NCI-H69 (cell line): ENCODE data around the gene PRKCE.
"Not testable (repeated sequence)": the region's sequence is repeated elsewhere in the genome, so short reads cannot be mapped to it uniquely, and the experiment has no call there.

Source experiments
- DNase-seq: peaks from one replicate; lab custom pipeline; 2025; lab: John Stamatoyannopoulos, UW

The PRKCE gene

DNA sequence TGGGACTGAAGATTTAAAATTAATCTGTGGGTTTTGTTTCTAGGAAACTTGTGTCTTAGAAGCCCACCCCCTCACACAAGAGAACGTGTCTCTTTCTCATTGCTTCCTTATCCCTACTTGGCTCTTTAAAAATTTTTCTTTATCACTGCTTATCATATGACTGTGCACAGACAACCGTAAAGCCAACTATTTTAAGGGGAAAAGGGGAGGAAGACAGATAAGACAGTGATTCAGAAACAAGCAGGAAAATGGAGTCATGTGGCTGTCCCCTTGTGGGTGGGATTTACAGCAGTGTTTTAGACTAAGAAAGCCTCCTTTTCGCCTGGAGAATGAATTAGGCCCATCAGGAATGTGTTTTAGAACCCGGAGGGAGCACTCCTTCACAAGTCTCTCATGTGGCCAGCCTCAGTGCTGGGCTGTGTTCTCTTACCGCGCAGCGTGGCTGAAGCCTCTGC lies 17.6 kb downstream of the PRKCE start:
- DNase-seq, result no peak

GRCh38 chr2:45670646-45671045 lies 19.2 kb downstream of the PRKCE start:
- DNase-seq, result no peak

- no peak for DNase-seq
Observed at GRCh38 chr2:45672138-45672537, 20.7 kb downstream of the PRKCE start.

GRCh38 chr2:45674035-45674816 lies 22.8 kb downstream of the PRKCE start:
- DNase-seq, result no peak

DNA sequence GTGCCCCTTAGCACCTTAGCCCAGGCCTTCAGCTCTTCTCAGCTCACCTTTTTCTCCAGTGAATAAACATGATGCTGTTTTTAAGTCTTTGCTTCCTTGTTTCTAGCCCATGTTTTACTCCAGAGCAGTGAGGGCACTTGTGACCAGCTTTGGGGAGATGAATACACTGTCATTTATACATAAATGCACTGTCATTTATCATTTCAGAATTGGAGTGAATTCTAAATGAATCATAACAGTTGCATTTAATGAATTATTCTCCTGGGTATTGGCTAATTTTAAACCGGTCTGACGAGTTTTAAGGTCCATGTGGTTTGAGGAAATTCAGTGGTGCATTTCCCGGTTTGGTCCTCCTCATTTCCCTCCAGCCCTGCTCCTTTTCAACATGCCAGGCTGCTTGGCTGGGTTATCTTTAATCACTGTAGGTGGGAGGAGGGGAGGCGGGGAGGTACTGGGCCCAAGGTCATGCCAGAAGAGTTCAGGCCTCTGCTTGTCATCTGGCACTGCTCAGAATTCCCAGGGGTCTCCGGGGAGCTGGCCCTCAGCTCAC lies 23.9 kb downstream of the PRKCE start:
- no peak for DNase-seq

DNA sequence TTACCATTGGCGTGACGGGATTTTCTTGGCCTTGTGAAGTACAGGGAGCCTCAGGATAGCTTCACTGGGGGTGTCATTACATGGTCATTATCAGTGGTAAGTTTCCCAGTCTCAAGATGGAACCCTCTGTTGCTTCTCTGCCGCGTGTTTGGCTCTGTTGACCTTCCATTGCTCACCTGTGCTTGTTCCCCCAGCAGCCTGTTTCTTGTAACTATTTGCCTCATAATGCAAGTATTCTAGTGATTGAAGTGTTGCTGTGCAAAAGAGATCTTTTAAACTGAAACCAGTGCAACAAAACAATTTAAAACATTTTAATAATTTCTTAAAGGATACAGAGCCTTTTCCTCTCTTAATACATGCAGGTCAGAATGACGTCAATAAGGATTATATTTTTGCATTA lies 24.6 kb downstream of the PRKCE start:
- DNase-seq, result no peak

DNA sequence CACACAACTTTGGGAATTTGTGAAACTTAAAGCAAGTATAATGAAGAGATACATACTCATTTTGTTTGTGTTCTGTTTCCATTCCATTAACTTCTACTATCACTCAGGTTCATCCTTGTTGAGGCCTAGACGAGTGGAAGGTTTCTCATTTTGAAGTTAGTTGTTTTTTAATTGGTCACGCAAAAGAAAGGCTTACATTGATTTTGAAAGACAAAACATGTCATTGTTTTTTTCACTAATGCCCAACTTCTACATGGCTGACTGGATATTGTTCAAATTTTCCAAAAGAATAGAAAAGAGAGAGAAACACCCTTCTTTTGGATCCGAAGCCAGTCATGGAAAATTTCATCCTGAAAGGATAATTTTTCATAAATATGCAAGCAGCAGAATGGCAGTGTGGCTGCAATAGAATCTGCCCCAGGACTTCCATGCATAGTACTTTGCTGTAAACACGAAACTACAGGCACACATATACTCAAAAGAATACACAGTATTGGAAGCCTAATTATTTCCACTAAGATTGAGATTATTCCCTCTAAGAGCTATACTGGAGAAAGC lies 27.4 kb downstream of the PRKCE start:
- no peak for DNase-seq

GRCh38 chr2:45680351-45680967 lies 29.0 kb downstream of the PRKCE start:
- DNase-seq, result no peak

DNA sequence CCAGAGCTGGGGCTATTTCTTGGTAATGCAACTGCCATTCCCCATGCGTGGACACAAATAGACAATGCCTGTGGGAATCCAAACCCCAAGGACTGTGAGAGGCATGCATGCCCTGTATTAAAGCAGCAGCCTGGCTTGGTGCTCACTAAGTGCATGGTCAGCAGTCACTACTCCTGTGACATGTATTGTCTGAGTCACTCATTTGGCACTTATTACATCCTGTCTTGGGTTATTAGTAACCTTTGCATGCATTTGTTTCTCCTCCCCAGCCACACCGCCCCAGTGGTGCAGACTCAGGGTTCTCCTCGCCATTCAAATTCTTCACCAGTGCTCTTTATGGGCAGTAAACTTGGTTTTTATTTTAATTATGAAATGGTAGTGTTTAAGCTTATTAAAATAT lies 30.2 kb downstream of the PRKCE start:
- peak; percentile 1 for DNase-seq

- no peak for DNase-seq
Observed at GRCh38 chr2:45683292-45683691, 31.8 kb downstream of the PRKCE start.

GRCh38 chr2:45684756-45685155 lies 33.3 kb downstream of the PRKCE start:
- no peak for DNase-seq

- no peak for DNase-seq
Observed at GRCh38 chr2:45685260-45685659, 33.8 kb downstream of the PRKCE start.

GRCh38 chr2:45687964-45688363 lies 36.5 kb downstream of the PRKCE start:
- DNase-seq, result peak; percentile 60

DNA sequence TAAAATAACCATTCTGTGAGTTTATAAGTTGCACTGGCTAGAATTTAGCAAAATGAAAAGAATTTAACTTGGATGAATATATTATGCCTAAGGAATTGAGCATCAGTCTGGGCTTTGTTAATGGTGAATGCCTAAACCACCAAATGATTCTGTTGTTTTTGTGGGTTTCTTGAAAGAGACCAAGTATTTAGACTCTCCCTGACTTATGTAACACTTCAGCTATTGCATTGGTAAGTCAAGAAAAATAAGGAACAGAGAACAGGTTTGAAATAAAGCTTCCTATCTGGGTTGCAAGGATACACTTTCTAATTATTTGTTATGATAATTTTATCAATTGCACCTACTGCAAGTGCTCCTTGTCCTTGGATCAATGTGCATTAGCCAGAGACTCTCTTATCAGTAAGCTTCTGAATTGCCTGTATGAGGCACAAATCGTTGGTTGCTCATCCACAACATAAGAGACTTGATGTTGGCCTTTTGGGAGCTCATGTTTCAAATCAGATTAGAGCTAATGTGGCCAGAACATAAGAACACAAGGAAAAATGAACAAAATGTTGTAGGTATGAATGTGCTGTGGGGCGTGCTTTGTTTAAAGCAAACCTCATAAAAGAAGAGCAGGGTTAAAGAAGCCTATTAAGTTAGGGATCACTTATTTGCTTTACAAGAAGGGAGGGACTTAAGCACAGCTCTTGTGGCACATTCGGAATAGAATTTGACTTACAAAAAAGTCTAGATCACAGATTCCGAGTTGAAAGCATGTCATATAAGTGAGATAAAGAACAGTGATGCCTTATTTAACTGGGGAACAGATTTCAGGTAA lies 37.2 kb downstream of the PRKCE start:
- DNase-seq, result no peak

DNA sequence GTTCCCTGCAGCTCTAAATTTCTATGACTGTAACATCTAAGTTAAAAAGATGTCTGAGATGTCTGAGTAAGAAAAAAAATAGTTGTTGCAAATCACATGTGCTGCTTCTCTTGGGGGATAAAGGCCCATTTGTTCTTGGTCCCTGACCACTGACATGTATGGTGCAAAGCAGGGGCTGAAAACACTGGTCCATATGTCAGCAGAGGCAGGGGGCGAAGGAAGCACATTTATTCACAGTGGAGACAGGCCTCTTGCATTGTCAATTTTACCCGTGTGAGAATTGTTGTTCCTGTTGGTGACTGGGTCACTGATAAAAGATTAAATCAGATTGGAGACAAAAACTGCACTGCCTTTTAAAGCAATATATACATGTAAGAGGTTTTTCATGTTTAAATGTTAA lies 38.8 kb downstream of the PRKCE start:
- peak; percentile 9 for DNase-seq

GRCh38 chr2:45691171-45691999 lies 39.9 kb downstream of the PRKCE start:
- no peak for DNase-seq

DNA sequence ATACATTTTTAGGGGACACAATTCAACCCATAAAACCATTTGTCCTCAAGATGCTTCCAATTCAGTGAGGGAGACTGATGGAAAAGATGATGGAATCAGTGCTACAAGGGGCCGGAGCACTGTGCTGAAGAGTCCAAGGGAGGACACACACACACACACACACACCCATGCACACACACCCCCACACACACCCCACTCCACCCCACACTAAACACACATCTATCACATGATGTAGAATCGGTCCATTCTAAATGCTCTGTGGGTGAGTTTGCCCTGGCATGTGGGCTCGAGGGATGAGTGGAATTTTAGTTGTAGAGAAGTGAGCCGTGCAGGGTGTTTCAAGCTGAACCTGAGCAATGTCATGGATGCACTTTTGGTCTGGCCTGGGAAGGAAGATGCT lies 41.1 kb downstream of the PRKCE start:
- DNase-seq, result no peak

DNA sequence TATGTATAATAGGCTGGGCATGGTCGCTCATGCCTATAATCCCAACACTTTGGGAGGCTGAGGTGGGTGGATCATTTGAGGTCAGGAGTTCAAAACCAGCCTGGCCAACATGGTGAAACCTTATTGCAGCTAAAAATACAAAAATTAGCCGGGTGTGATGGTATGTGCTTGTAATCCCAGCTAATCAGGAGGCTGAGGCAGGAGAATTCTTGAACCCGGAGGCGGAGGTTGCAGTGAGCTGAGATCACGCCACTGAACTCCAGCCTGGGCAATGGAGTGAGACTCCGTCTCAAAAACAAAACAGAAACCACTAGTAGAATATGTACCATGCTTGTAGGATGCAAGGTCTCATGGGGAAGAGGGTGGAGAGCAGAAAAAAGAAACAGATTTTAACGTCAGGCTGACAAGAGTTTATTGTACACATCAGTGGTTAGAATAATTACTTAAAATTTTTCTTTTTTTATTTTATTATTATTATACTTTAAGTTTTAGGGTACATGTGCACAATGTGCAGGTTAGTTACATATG lies 44.1 kb downstream of the PRKCE start:
- DNase-seq, result not testable (repeated sequence)

DNA sequence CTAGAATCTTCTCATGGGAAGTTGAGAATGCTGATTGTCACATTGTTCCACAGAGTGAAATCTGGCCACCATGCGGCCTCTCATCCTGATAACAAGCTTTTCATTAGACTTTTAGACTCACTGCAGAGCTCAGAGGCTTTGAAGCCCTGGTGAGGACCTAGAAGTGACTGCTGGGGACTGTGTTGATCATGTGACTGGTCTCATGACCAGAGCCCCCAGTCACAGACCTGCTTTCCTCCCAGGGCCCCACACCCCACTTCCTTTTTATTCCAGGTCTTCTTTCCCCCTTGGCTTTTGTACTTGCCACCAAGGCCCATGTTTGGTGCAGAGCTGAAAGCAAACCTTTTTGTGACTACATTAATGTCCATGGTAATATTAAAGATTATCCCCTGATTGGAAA lies 45.2 kb downstream of the PRKCE start:
- DNase-seq, result no peak

DNA sequence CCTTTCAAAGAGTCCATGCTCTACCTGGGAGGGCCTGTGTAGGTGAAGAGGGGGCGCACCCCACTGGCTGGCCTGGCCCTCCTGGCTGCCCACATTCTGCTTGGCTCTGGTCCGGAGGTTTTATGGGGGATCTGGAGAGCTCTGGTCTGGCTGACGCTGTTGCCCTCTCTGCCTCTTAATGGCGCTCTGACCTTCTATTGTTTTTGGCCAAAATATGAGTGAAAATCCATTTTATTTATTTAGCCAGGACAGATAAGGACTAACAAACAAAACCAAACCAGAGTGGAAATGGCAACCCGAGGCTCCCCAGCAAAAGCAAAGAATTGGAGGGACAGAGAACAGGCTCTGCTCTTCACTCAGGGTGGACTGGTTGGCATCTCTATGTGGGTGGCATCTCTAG lies 45.7 kb downstream of the PRKCE start:
- no peak for DNase-seq

DNA sequence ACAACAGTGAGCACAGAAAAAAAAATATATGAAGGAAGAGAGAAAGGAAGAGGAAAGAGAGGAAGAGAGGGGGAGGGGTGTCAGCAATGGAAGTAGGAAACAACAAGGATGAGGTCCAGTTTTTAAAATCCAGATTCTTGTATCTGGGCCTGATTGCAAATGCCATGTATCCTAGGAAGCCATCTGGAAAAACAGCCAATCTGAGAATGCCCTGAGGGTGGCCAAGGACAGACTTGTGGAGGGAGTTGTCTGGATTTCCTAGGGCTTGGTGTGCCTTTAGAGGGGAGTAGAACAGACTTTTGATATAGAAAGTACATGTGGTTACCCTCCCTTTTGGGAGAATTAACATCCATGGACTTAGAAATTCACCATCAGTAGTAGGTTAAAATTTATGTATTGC lies 47.1 kb downstream of the PRKCE start:
- DNase-seq, result no peak
